Hematopoietic multipotent progenitor cell treated with erythropoietin and hydrocortisone succinate and interleukin-3 and kit ligand, for 8 days (in vitro differentiated cells): ENCODE results near the gene RNF113B.

ENCODE experiments used
- DNase-seq: peaks from one replicate; pipeline ENCODE4 v3.0.0-alpha.2; 2015

RNF113B gene

DNA sequence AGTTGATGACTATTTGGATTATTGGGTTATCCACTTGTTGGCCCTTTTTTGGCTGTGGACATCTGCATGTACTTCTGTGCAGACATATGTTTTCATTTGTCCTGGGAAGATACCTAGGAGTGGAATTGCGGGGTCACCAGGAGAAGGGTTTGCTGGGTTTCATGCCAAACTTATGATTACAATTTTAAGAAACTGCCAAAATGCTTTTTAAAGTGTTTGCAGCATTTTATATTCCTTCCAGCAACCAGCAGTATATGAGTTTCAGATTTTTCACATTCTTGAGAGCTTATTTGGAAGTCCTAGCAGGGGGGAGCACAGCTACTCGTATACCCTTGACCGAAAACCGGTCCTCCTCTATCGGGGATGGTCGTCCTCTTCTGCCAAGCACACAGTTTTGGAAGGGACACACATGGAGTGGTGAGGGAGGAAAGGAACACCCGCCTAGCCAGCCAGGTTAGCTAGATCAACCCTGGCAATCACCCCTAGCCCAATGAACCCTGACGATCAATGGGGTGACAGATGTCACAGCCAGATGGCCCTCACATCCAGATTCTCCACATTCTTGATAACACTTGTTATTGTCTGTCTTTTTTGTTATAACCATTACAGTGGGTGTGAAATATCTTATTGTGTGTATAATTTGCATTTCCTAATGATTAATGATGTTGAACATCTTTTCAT is 26.7 kb upstream of the RNF113B start:
- DNase-seq, result no peak

- DNase-seq, result no peak
Measured at GRCh38 chr13:98201984-98202383, 24.9 kb upstream of the RNF113B start.

DNA sequence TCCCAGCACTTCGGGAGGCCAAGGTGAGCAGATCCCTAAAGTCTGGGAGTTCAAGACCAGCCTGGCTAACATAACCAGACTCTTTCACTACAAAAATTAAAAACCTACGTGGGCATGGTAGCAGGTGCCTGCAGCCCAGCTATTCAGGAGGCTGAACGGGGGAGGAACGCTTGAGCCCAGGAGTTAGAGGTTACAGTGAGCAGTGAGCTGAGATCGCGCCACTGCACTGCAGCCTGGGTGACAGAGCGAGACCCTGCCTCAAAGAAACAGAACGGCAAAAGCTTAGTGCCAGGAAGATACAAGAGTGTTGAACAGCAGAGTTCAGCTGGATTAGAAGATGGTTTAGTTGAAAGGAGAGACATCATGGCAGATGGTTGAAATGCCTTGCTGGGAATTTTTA is 24.1 kb upstream of the RNF113B start:
- DNase-seq, result no peak

DNA sequence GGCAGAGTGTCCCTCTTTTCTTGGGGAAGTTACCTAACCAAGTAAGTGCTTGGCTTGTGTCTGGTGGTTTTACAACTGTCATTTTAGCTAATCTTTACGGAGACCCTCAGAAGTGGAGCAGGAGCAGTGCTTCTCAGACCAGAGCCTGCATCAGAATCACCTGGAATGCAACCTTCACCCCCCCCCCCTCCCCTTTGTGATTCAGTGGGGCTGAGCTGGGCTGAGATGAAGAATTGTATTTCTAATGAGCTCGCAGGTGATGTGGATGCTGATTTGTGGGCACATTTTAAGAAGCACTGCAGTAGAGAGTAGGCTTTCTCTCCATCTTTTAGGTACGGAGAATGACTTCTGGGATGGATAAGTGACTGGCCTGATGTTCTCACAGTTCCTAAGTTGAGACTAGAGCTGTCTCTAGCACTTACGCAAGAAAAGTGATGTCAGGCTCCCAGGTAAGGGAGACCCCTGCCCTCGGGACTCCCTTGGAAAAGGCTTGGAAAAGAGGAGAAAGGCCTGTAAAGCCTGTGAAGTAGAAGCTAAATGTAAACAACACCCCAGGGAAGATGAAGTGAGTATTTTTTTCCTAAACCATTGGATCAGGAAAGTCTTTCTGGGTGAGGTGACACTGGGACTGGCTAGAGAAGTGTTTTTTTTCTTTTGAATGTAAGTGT is 23.3 kb upstream of the RNF113B start:
- no peak for DNase-seq

- DNase-seq, result no peak
Measured at GRCh38 chr13:98199480-98199879, 22.4 kb upstream of the RNF113B start.

DNA sequence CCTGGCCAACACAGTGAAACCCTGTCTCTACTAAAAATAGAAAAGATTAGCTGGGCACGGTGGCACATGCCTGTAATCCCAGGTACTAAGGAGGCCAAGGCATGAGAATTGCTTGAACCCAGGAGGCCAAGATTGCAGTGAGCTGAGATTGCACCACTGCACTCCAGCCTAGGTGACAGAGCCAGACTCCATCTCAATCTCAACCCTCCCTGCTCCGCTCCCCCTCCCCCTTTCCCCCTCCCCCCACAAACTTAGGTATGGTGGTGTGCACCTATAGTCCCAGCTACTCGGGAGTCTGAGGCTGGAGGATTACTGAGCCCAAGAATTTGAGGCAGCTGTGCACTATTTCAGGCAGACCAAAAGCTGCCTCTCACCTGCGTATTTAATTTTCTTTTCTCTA is 21.6 kb upstream of the RNF113B start:
- no peak for DNase-seq

DNA sequence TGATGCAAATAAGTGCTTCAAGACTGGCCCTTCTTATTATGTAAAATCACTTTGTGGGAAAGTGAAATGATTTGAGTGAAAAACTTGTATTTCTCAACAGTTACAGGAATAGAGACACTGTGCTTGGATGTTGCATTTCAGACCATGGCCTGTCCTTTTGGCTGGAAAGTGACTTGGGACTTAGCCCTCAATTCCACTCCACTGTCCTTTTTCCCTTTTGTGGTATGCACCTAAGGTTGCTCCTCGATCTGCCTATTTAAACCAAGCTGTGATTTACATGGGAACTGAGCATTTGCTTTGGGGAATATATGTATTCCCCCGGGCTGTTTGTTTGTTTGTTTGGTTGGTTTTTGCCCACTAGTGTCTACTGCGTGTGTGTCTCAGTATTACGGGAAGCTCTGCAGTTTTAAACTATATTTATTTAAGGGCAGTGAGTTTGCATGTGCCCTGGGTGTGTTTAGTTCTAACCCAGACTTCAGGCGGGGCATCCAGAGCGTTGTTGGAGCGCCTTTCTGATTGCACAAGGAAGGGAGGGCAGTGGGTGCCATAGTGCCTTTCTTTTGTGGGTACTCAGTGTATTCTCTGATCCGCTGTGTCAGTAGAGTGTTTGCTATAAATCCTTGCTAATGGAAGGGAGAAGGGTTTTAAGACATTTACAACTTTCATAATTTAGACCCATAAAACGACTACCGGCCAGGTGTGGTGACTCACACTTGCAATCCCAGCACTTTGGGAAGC is 18.2 kb upstream of the RNF113B start:
- DNase-seq, result no peak

DNA sequence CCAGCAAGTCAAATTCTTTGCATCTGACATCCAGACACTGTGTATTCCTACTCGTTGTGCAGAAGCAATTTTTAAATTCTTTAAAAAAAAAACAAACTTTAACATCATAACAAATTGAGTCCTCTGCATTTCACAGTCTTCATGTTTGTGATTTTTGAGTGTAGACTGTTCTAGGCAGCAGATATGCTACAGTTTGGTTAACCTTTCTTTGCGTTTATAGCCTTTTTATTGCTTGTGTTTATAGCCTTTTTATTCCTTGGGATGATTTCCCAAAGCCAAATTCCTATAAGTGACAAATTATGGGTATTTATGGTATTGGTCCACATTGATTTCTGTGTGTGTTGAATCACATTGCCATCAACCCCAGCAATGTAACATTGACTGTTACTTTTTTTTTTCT is 14.9 kb upstream of the RNF113B start:
- no peak for DNase-seq

GRCh38 chr13:98190889-98191444 is 13.9 kb upstream of the RNF113B start:
- no peak for DNase-seq

DNA sequence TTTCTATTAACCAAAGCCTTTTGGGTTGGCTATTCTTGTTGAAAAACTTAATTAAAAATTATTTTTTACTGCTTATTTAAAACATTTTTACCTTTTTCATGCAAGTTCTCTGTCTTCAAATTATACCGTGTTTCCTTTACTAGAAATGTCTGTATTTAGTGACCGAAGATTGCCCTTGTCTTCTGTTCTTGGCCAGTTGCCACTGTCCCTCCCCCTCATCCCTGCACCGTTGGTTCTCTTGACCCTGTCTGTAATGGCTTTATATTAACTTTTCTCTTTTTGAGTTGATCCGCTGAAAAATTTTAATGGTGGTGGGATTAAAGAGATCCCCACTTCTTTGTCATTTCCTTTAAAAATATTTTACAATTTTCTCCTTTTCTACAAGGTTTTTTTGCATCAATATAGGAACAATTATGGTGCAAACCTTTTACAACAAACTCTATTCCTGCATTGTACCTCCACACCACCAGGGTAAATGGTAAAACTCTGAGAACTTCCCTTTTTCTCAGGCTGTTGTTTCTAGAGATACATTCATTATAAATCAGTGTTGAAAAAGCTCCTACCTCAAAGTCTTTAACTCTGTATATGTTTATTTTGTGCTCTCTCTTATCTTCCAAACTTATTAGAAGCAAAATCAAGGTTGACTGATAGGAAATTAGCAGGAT is 12.9 kb upstream of the RNF113B start:
- DNase-seq, result no peak

GRCh38 chr13:98188544-98189166 is 11.6 kb upstream of the RNF113B start:
- no peak for DNase-seq

DNA sequence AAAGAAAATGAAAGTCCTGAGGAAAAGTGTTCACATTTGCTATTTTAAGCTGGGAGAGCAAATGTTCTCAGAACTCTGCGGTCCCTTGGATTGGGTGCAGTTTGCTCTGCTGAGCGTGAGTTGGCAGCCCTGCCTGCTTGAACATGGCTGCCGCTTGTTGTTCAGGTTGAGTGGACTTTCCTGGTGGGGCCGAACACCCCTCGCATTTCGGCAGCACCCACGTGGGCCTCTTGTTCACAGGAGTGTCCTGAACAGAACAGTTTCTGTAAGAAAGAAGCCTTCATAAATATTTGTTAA is 10.8 kb upstream of the RNF113B start:
- no peak for DNase-seq

GRCh38 chr13:98187155-98187964 is 10.3 kb upstream of the RNF113B start:
- no peak for DNase-seq

DNA sequence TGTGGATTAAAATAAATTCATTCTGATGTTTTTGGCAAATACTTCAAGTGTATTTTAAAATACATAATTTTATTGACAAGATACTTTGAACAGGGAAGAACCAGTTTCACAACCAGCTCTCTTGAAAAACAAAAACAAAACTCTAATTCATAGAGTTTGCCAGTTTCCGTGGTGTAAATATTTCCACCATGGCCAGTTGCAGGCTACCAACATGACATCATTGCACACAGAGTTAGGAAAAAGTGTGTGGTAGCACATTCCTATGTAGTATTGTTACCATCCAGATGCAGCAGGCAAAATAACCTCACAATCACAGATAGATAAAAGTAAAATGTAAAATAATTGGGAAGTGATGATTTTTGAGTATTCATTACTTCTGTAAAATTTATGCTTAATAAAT is 7.7 kb upstream of the RNF113B start:
- DNase-seq, result no peak

- no peak for DNase-seq
Measured at GRCh38 chr13:98182589-98182988, 5.5 kb upstream of the RNF113B start.

DNA sequence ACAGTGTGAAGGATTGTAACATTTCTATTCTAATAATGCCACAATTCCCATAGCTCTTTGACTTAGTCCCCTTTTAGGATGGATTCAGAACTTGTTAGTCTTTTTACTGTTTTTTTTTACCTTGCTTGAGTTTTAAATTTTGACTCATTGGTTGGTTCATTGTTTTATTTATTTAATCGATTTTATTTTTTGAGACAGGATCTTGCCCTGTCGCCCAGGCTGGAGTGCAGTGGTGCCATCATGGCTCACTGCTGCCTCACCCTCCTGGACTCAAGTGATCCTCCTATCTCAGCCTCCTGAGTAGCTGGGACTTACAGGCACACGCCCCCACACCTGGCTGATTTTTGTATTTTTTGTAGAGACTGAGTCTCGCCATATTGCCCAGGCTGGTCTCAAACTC is 5.1 kb upstream of the RNF113B start:
- DNase-seq, result no peak

- DNase-seq, result no peak
Measured at GRCh38 chr13:98181111-98181815, 4.2 kb upstream of the RNF113B start.

DNA sequence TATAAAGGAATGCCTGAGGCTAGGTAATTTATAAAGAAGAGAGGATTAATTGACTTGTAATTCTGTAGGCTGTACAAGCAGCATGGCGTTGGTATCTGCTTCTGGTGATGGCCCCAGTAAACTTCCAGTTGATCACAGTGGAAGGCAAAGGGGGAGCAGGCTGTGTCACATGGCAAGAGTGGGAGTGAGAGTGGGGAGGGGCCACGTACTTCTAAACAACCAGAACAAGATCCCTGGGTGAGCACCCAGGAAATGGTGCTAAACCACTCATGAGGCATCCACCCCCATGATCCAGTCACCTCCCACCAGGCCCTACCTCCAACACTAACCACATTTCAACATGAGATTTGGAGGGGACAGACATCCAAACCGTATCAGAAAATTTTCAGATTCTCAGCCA is 3.0 kb upstream of the RNF113B start:
- no peak for DNase-seq

GRCh38 chr13:98175823-98176222 is 1.2 kb downstream of the RNF113B start:
- DNase-seq, result no peak

DNA sequence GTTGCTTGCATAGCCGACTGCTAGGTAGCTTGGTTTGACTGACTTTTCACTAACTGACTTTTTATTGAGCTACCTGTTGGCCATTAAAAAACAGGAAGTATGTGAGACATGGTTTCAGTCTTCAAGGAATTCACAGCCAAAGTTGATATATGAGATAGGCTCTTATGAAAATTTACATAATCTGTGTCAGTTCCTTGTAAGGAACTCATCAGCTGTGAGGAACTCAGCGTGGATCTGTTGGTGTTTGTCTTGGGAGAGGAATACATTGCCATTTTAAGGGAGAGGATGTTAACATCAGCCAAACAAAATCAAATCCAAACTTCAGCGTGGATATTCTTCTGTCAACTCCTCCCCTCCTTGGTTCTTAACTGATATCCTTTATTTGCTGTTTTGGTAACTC is 2.0 kb downstream of the RNF113B start:
- DNase-seq, result no peak

- no peak for DNase-seq
Measured at GRCh38 chr13:98174307-98174706, 2.8 kb downstream of the RNF113B start.
